GM23338 (cell line): ENCODE results near the gene CAMTA1. TPM values are rescaled to one million over a fixed set of nuclear protein-coding genes. Genes with fewer than 3 reads are reported as not detected.

Experiments used
- ATAC-seq: fragments of 200-7000 bp; cut with Tn5 transposase; 3 replicates; pipeline ENCODE4 v1.9.1; 2020
- DNase-seq: peaks from one replicate; pipeline ENCODE4 v3.0.0-alpha.2; 2015; ENCODE audit warnings: low spot score
- H2AFZ ChIP-seq: fragments of 200-600 bp; sonication (generic); 2 replicates; pipeline ENCODE4 v1.8.0; 2016; ENCODE audit warnings: antibody characterized with exemption, mild to moderate bottlenecking, moderate library complexity
- H3F3A ChIP-seq: fragments of 200-600 bp; sonication (generic); replicated peaks from 2 replicates; pipeline ENCODE4 v1.8.0; 2017; ENCODE audit warnings: antibody characterized with exemption, mixed run types, low read depth
- H3K27ac ChIP-seq: fragments of 200-600 bp; sonication (generic); 2 replicates; pipeline ENCODE4 v1.6.1; 2016; ENCODE audit warnings: low read depth
- H3K27me3 ChIP-seq: fragments of 200-600 bp; sonication (generic); 2 replicates; pipeline ENCODE4 v1.8.0; 2016; ENCODE audit warnings: mild to moderate bottlenecking, mixed run types, moderate library complexity; ENCODE audit not compliant: insufficient read depth
- H3K36me3 ChIP-seq: fragments of 200-600 bp; sonication (generic); 2 replicates; pipeline ENCODE4 v1.8.0; 2016; ENCODE audit warnings: mild to moderate bottlenecking; ENCODE audit not compliant: insufficient read depth
- H3K4me1 ChIP-seq: fragments of 200-600 bp; sonication (generic); 2 replicates; pipeline ENCODE4 v1.8.0; 2016; ENCODE audit warnings: mild to moderate bottlenecking, moderate library complexity; ENCODE audit not compliant: insufficient read depth
- H3K4me2 ChIP-seq: fragments of 200-600 bp; sonication (generic); 2 replicates; pipeline ENCODE4 v1.7.1; 2017; ENCODE audit warnings: mixed run types
- H3K4me3 ChIP-seq: fragments of 200-600 bp; sonication (generic); 2 replicates; pipeline ENCODE4 v1.6.1; 2016; ENCODE audit warnings: mixed run types
- H3K79me2 ChIP-seq: fragments of 200-600 bp; sonication (generic); replicated peaks from 2 replicates; pipeline ENCODE4 v1.8.0; 2017; ENCODE audit warnings: mild to moderate bottlenecking; ENCODE audit not compliant: insufficient read depth
- H3K9me2 ChIP-seq: fragments of 200-600 bp; sonication (generic); 2 replicates; pipeline ENCODE4 v1.8.0; 2017; ENCODE audit not compliant: insufficient read depth
- H4K20me1 ChIP-seq: fragments of 200-600 bp; sonication (generic); replicated peaks from 2 replicates; pipeline ENCODE4 v1.8.0; 2017; ENCODE audit warnings: mild to moderate bottlenecking; ENCODE audit not compliant: insufficient read depth
- H3K27ac Mint-ChIP-seq: 2 replicates; pipeline ENCODE4 v1.8.0; 2020; ENCODE audit warnings: inconsistent platforms, mild to moderate bottlenecking, moderate library complexity, mixed read lengths
- H3K27me3 Mint-ChIP-seq: 3 replicates; pipeline ENCODE4 v1.8.0; 2022; ENCODE audit warnings: low read depth, mild to moderate bottlenecking, moderate library complexity, mixed read lengths, inconsistent platforms; ENCODE audit not compliant: insufficient read depth, poor library complexity
- H3K36me3 Mint-ChIP-seq: 3 replicates; pipeline ENCODE4 v1.8.0; 2021; ENCODE audit warnings: low read depth, mild to moderate bottlenecking, inconsistent platforms, moderate library complexity, mixed read lengths
- H3K4me1 Mint-ChIP-seq: 3 replicates; pipeline ENCODE4 v1.8.0; 2020; ENCODE audit warnings: mild to moderate bottlenecking, inconsistent platforms, mixed read lengths
- H3K4me3 Mint-ChIP-seq: 3 replicates; pipeline ENCODE4 v1.8.0; 2021; ENCODE audit warnings: moderate library complexity, mild to moderate bottlenecking, inconsistent platforms, mixed read lengths
- H3K9me3 Mint-ChIP-seq: 3 replicates; pipeline ENCODE4 v1.8.0; 2020; ENCODE audit warnings: moderate library complexity, mild to moderate bottlenecking, inconsistent platforms, mixed read lengths
- CREB1 ChIP-seq: fragments of 250-450 bp; sonication (Bioruptor Pico); IDR thresholded peaks from 2 replicates; pipeline ENCODE4 v1.5.0; 2020; ENCODE audit warnings: low read depth, mild to moderate bottlenecking, moderate library complexity
- EZH2 ChIP-seq: fragments of 200-600 bp; sonication (generic); IDR thresholded peaks from one replicate; pipeline ENCODE4 v1.8.0; 2017; ENCODE audit warnings: antibody characterized with exemption, mild to moderate bottlenecking, low read depth; ENCODE audit not compliant: unreplicated experiment
- EZH2phosphoT487 ChIP-seq: fragments of 200-600 bp; sonication (generic); IDR thresholded peaks from one replicate; pipeline ENCODE4 v1.8.1; 2018; ENCODE audit warnings: antibody characterized with exemption; ENCODE audit not compliant: unreplicated experiment
- JUNB ChIP-seq: IDR thresholded peaks from one replicate; pipeline ENCODE4 v1.6.1; 2016; ENCODE audit warnings: antibody characterized with exemption; ENCODE audit not compliant: unreplicated experiment
- NANOG ChIP-seq: IDR thresholded peaks from 2 replicates; pipeline ENCODE4 v1.6.1; 2016; ENCODE audit warnings: antibody characterized with exemption, borderline replicate concordance
- POLR2AphosphoS5 ChIP-seq: IDR thresholded peaks from 2 replicates; pipeline ENCODE4 v1.6.1; 2016; ENCODE audit warnings: antibody characterized with exemption, low read depth
- STAT1 ChIP-seq: IDR thresholded peaks from one replicate; pipeline ENCODE4 v1.6.1; 2016; ENCODE audit warnings: antibody characterized with exemption; ENCODE audit not compliant: unreplicated experiment
- ZNF114 ChIP-seq: fragments of 250-450 bp; sonication (Bioruptor Pico); IDR thresholded peaks from 2 replicates; pipeline ENCODE4 v1.5.0; 2020; ENCODE audit warnings: mild to moderate bottlenecking, moderate library complexity
- ZNF331 ChIP-seq: fragments of 250-450 bp; sonication (Bioruptor Pico); IDR thresholded peaks from 2 replicates; pipeline ENCODE4 v1.5.0; 2020; ENCODE audit warnings: low read depth, mild to moderate bottlenecking, moderate library complexity
- polyA plus RNA-seq: library from polyadenylated mRNA; unstranded; fragments of >200 nt; fragmentation: Nextera tagmentation; extraction: Ambion mirVana; gene quantifications from 2 replicates; pipeline ENCODE4 v1.2.1, GENCODE V29; 2016
- total RNA-seq: library from RNA; depleted of rRNA; stranded (reverse); fragments of >200 nt; shearing (Covaris generic); gene quantifications from 2 replicates; pipeline ENCODE4 v1.2.3, GENCODE V29; 2014
- TF ChIP-seq, protein P1 (sequence below): IDR thresholded peaks from one replicate; pipeline ENCODE4 v1.6.1; 2018; ENCODE audit warnings: antibody characterized with exemption; ENCODE audit not compliant: unreplicated experiment
- TF ChIP-seq, protein P2 (sequence below): fragments of 250-450 bp; sonication (Bioruptor Pico); IDR thresholded peaks from 2 replicates; pipeline ENCODE4 v1.5.0; 2020; ENCODE audit warnings: mild to moderate bottlenecking, moderate library complexity
- TF ChIP-seq, protein P3 (sequence below): IDR thresholded peaks from 2 replicates; pipeline ENCODE4 v1.6.1; 2016; ENCODE audit warnings: antibody characterized with exemption
- TF ChIP-seq, protein P4 (sequence below), 2 experiments: fragments of 200-600 bp in 1 of 2; sonication (generic) in 1 of 2; conservative IDR thresholded peaks; 2 replicates each; pipeline versions ENCODE4 v1.5.1 to v1.6.1; 2016 to 2017; ENCODE audit warnings: antibody characterized with exemption in 2 of 2, low read depth in 2 of 2, mild to moderate bottlenecking in 2 of 2, moderate library complexity in 1 of 2

The CAMTA1 gene
- total and polyA plus RNA-seq, 2 experiments from 2014 or later: 115 to 519 TPM

DNA sequence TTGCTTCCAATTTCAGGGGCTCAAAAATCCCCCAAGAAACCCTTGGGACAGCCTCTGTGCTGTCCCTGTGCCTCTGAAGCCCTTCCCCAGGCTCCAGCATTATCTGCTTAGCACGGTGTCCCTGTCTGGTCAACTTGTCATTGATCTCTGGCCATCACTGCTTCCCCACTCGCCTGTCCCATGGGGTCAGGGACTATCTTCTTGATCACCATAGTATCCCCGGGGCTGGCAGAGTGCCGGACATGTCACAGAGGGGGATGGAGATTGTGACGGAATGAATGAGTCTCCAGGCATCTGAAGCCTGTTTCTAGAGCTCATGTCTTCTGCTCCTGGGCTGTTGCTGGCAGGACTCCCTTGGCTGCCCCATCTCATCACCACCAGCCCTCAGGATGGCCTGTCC, 886.4 kb downstream of the CAMTA1 start:
- TF ChIP-seq POLR2AphosphoS5: no peak
- no peak for TF ChIP-seq NANOG
- no peak for TF ChIP-seq EZH2phosphoT487
- no peak for TF ChIP-seq CREB1 (CRISPR knock-in tag)
- no peak for TF ChIP-seq STAT1
- TF ChIP-seq, protein P1, sequence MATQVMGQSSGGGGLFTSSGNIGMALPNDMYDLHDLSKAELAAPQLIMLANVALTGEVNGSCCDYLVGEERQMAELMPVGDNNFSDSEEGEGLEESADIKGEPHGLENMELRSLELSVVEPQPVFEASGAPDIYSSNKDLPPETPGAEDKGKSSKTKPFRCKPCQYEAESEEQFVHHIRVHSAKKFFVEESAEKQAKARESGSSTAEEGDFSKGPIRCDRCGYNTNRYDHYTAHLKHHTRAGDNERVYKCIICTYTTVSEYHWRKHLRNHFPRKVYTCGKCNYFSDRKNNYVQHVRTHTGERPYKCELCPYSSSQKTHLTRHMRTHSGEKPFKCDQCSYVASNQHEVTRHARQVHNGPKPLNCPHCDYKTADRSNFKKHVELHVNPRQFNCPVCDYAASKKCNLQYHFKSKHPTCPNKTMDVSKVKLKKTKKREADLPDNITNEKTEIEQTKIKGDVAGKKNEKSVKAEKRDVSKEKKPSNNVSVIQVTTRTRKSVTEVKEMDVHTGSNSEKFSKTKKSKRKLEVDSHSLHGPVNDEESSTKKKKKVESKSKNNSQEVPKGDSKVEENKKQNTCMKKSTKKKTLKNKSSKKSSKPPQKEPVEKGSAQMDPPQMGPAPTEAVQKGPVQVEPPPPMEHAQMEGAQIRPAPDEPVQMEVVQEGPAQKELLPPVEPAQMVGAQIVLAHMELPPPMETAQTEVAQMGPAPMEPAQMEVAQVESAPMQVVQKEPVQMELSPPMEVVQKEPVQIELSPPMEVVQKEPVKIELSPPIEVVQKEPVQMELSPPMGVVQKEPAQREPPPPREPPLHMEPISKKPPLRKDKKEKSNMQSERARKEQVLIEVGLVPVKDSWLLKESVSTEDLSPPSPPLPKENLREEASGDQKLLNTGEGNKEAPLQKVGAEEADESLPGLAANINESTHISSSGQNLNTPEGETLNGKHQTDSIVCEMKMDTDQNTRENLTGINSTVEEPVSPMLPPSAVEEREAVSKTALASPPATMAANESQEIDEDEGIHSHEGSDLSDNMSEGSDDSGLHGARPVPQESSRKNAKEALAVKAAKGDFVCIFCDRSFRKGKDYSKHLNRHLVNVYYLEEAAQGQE: no peak
- TF ChIP-seq, protein P2, sequence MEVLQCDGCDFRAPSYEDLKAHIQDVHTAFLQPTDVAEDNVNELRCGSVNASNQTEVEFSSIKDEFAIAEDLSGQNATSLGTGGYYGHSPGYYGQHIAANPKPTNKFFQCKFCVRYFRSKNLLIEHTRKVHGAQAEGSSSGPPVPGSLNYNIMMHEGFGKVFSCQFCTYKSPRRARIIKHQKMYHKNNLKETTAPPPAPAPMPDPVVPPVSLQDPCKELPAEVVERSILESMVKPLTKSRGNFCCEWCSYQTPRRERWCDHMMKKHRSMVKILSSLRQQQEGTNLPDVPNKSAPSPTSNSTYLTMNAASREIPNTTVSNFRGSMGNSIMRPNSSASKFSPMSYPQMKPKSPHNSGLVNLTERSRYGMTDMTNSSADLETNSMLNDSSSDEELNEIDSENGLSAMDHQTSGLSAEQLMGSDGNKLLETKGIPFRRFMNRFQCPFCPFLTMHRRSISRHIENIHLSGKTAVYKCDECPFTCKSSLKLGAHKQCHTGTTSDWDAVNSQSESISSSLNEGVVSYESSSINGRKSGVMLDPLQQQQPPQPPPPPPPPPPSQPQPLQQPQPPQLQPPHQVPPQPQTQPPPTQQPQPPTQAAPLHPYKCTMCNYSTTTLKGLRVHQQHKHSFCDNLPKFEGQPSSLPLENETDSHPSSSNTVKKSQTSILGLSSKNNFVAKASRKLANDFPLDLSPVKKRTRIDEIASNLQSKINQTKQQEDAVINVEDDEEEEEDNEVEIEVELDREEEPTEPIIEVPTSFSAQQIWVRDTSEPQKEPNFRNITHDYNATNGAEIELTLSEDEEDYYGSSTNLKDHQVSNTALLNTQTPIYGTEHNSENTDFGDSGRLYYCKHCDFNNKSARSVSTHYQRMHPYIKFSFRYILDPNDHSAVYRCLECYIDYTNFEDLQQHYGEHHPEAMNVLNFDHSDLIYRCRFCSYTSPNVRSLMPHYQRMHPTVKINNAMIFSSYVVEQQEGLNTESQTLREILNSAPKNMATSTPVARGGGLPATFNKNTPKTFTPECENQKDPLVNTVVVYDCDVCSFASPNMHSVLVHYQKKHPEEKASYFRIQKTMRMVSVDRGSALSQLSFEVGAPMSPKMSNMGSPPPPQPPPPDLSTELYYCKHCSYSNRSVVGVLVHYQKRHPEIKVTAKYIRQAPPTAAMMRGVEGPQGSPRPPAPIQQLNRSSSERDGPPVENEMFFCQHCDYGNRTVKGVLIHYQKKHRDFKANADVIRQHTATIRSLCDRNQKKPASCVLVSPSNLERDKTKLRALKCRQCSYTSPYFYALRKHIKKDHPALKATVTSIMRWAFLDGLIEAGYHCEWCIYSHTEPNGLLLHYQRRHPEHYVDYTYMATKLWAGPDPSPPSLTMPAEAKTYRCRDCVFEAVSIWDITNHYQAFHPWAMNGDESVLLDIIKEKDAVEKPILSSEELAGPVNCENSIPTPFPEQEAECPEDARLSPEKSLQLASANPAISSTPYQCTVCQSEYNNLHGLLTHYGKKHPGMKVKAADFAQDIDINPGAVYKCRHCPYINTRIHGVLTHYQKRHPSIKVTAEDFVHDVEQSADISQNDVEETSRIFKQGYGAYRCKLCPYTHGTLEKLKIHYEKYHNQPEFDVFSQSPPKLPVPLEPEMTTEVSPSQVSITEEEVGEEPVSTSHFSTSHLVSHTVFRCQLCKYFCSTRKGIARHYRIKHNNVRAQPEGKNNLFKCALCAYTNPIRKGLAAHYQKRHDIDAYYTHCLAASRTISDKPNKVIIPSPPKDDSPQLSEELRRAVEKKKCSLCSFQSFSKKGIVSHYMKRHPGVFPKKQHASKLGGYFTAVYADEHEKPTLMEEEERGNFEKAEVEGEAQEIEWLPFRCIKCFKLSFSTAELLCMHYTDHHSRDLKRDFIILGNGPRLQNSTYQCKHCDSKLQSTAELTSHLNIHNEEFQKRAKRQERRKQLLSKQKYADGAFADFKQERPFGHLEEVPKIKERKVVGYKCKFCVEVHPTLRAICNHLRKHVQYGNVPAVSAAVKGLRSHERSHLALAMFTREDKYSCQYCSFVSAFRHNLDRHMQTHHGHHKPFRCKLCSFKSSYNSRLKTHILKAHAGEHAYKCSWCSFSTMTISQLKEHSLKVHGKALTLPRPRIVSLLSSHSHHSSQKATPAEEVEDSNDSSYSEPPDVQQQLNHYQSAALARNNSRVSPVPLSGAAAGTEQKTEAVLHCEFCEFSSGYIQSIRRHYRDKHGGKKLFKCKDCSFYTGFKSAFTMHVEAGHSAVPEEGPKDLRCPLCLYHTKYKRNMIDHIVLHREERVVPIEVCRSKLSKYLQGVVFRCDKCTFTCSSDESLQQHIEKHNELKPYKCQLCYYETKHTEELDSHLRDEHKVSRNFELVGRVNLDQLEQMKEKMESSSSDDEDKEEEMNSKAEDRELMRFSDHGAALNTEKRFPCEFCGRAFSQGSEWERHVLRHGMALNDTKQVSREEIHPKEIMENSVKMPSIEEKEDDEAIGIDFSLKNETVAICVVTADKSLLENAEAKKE (CRISPR knock-in tag): no peak
- TF ChIP-seq ZNF331: no peak
- TF ChIP-seq, protein P3, sequence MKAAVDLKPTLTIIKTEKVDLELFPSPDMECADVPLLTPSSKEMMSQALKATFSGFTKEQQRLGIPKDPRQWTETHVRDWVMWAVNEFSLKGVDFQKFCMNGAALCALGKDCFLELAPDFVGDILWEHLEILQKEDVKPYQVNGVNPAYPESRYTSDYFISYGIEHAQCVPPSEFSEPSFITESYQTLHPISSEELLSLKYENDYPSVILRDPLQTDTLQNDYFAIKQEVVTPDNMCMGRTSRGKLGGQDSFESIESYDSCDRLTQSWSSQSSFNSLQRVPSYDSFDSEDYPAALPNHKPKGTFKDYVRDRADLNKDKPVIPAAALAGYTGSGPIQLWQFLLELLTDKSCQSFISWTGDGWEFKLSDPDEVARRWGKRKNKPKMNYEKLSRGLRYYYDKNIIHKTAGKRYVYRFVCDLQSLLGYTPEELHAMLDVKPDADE: no peak
- no peak for TF ChIP-seq EZH2
- no peak for TF ChIP-seq ZNF114 (CRISPR knock-in tag)
- TF ChIP-seq JUNB: no peak
- TF ChIP-seq, protein P4, sequence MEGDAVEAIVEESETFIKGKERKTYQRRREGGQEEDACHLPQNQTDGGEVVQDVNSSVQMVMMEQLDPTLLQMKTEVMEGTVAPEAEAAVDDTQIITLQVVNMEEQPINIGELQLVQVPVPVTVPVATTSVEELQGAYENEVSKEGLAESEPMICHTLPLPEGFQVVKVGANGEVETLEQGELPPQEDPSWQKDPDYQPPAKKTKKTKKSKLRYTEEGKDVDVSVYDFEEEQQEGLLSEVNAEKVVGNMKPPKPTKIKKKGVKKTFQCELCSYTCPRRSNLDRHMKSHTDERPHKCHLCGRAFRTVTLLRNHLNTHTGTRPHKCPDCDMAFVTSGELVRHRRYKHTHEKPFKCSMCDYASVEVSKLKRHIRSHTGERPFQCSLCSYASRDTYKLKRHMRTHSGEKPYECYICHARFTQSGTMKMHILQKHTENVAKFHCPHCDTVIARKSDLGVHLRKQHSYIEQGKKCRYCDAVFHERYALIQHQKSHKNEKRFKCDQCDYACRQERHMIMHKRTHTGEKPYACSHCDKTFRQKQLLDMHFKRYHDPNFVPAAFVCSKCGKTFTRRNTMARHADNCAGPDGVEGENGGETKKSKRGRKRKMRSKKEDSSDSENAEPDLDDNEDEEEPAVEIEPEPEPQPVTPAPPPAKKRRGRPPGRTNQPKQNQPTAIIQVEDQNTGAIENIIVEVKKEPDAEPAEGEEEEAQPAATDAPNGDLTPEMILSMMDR (conservative IDR thresholded peaks at IDR 0.05; ENCODE audit: low read depth in 2 of 2): no peak
- Mint-ChIP-seq H3K9me3 (no peaks in the 10 kb centered on the region), H3K4me3 (no peak overlapping the region), H3K27ac (no peak overlapping the region), H3K4me1 (peaks cover 18% of the 10 kb centered on the region), H3K36me3 (no peaks in the 10 kb centered on the region; the same call in 2 of the 3 replicates), H3K27me3 (peaks cover 11% of the 10 kb centered on the region)
- peaks cover 10% of the 10 kb centered on the region for H3K4me1 ChIP-seq
- ATAC-seq (no peak), DNase-seq (no peak)
- H3K36me3 ChIP-seq: no peaks in the 10 kb centered on the region
- H4K20me1 ChIP-seq: no peaks in the 10 kb centered on the region
- H3K9me2 ChIP-seq: no peaks in the 10 kb centered on the region
- no peak overlapping the region for H3K4me3 ChIP-seq
- no peak overlapping the region for H2AFZ ChIP-seq
- no peaks in the 10 kb centered on the region for H3F3A ChIP-seq
- no peaks in the 10 kb centered on the region for H3K79me2 ChIP-seq
- no peak overlapping the region for H3K4me2 ChIP-seq
- H3K27me3 ChIP-seq: no peaks in the 10 kb centered on the region
- H3K27ac ChIP-seq: no peak overlapping the region
